Activated naive CD4-positive, alpha-beta T cell treated with anti-CD3 and anti-CD28 coated beads for 36 hours (primary cell): ENCODE measurements around the gene PAOX. TPM values are rescaled to one million over a fixed set of nuclear protein-coding genes. Genes with fewer than 3 reads are reported as not detected.

Experiments
- CTCF ChIA-PET: fragments of 350-600 bp; sonication (Branson Sonifier 250); formaldehyde crosslinking; loops from one replicate; lab custom pipeline; 2021; ENCODE audit warnings: antibody characterized with exemption; lab: Charles Lee
- DNase-seq: peaks from one replicate; pipeline ENCODE4 v3.0.0-alpha.2; 2020
- H3K27ac Mint-ChIP-seq: one replicate; pipeline ENCODE4 v1.8.0; 2021; ENCODE audit warnings: mild to moderate bottlenecking, mixed read lengths
- H3K27me3 Mint-ChIP-seq: one replicate; pipeline ENCODE4 v1.8.0; 2021; ENCODE audit warnings: low read depth, mixed read lengths
- H3K36me3 Mint-ChIP-seq: one replicate; pipeline ENCODE4 v1.8.0; 2021; ENCODE audit warnings: low read depth, mixed read lengths
- H3K4me1 Mint-ChIP-seq: one replicate; pipeline ENCODE4 v1.8.0; 2021; ENCODE audit warnings: low read depth, mixed read lengths
- H3K4me3 Mint-ChIP-seq: one replicate; pipeline ENCODE4 v1.8.0; 2021; ENCODE audit warnings: mild to moderate bottlenecking, moderate library complexity, mixed read lengths
- H3K9me3 Mint-ChIP-seq: one replicate; pipeline ENCODE4 v1.8.0; 2021; ENCODE audit warnings: mixed read lengths
- intact Hi-C: fragments of 100-400 bp; cut with micrococcal nuclease; formaldehyde crosslinking; loops from one replicate; pipeline ENCODE4 v1.15.1; 2023
- total RNA-seq, 2 experiments: library from RNA; stranded (reverse); gene quantifications; one replicate each; pipeline ENCODE4 v1.2.3, GENCODE V29; 2021

PAOX gene
- total RNA-seq, 2 experiments from 2014 or later, result 4.4 to 5.0 TPM

GRCh38 chr10:133351408-133352318 lies 27.4 kb upstream of the PAOX start:
- intact Hi-C loops, result no loop called here
- Mint-ChIP-seq H3K27me3 (peaks cover 4% of the 10 kb centered on the region), H3K4me1 (peaks cover 5% of the 10 kb centered on the region), H3K9me3 (no peaks in the 10 kb centered on the region), H3K36me3 (peaks cover 4% of the 10 kb centered on the region), H3K27ac (no peak overlapping the region), H3K4me3 (no peak overlapping the region)
- no peak for DNase-seq
- CTCF ChIA-PET, result no interaction called here

- peaks cover 5% of the 10 kb centered on the region for H3K4me1 Mint-ChIP-seq
- DNase-seq, result no peak
- no peak overlapping the region for H3K27ac Mint-ChIP-seq
- H3K9me3 Mint-ChIP-seq, result no peaks in the 10 kb centered on the region
- no peak overlapping the region for H3K4me3 Mint-ChIP-seq
- peaks cover 4% of the 10 kb centered on the region for H3K36me3 Mint-ChIP-seq
- peaks cover 4% of the 10 kb centered on the region for H3K27me3 Mint-ChIP-seq
- CTCF ChIA-PET, result interaction anchor here (1.5 to 2.0 kb wide), 2 partner anchors 10 to 24 kb away, joined by 5 to 13 read pairs; no protein-coding TSS in a partner anchor
- intact Hi-C loops, result no loop called here
These were observed 25.7 kb upstream of the PAOX start for GRCh38 chr10:133353202-133353959.

- Mint-ChIP-seq H3K27me3 (peaks cover 3% of the 10 kb centered on the region), H3K36me3 (peaks cover 4% of the 10 kb centered on the region), H3K4me3 (no peak overlapping the region), H3K4me1 (peaks cover 5% of the 10 kb centered on the region), H3K27ac (no peak overlapping the region), H3K9me3 (no peaks in the 10 kb centered on the region)
- CTCF ChIA-PET, result interaction anchor here (1.5 to 2.0 kb wide), 2 partner anchors 10 to 25 kb away, joined by 5 to 13 read pairs; no protein-coding TSS in a partner anchor
- intact Hi-C loops, result no loop called here
- DNase-seq, result no peak
These were observed 25.0 kb upstream of the PAOX start for GRCh38 chr10:133353988-133354605.

- H3K4me1 Mint-ChIP-seq, result peaks cover 3% of the 10 kb centered on the region
- intact Hi-C loops, result no loop called here
- peaks cover 4% of the 10 kb centered on the region for H3K36me3 Mint-ChIP-seq
- no peaks in the 10 kb centered on the region for H3K27me3 Mint-ChIP-seq
- no peaks in the 10 kb centered on the region for H3K9me3 Mint-ChIP-seq
- H3K4me3 Mint-ChIP-seq, result no peak overlapping the region
- no peak for DNase-seq
- CTCF ChIA-PET, result interaction anchor here (1.1 kb wide), 1 partner anchor 25 kb away, joined by 4 read pairs; no protein-coding TSS in a partner anchor
- H3K27ac Mint-ChIP-seq, result no peak overlapping the region
These were observed 24.3 kb upstream of the PAOX start for GRCh38 chr10:133354672-133355240.

- Mint-ChIP-seq H3K36me3 (peaks cover 4% of the 10 kb centered on the region), H3K27me3 (no peaks in the 10 kb centered on the region), H3K27ac (no peak overlapping the region), H3K4me1 (peaks cover 3% of the 10 kb centered on the region), H3K4me3 (no peak overlapping the region), H3K9me3 (no peaks in the 10 kb centered on the region)
- no peak for DNase-seq
- CTCF ChIA-PET, result interaction anchor here (1.1 kb wide), 1 partner anchor 26 kb away, joined by 4 read pairs; no protein-coding TSS in a partner anchor
- intact Hi-C loops, result no loop called here
These were observed 23.8 kb upstream of the PAOX start for GRCh38 chr10:133355266-133355665.

- peaks cover 3% of the 10 kb centered on the region for H3K4me1 Mint-ChIP-seq
- CTCF ChIA-PET, result interaction anchor here (0.8 to 1.1 kb wide), 2 partner anchors 26 kb away, joined by 3 to 4 read pairs; no protein-coding TSS in a partner anchor
- peaks cover 4% of the 10 kb centered on the region for H3K36me3 Mint-ChIP-seq
These were observed 23.1 kb upstream of the PAOX start for GRCh38 chr10:133355991-133356390.

GRCh38 chr10:133356549-133357284 lies 22.3 kb upstream of the PAOX start:
- H3K27ac Mint-ChIP-seq, result no peak overlapping the region

More at GRCh38 chr10:133355991-133356390, 23.1 kb upstream of the PAOX start:
- H3K4me3 Mint-ChIP-seq, result peak overlapping the region; percentile 55
- no peaks in the 10 kb centered on the region for H3K27me3 Mint-ChIP-seq
- no peak overlapping the region for H3K27ac Mint-ChIP-seq
- no peak for DNase-seq
- no peaks in the 10 kb centered on the region for H3K9me3 Mint-ChIP-seq
- intact Hi-C loops, result no loop called here

GRCh38 chr10:133357285-133358161 lies 21.5 kb upstream of the PAOX start, which contains the start of gene FUOM:
Gene FUOM, minus strand, starts transcription at chr10:133358019. Its CDS starts 12 bp downstream, at chr10:133358007.
- no peaks in the 10 kb centered on the region for H3K27me3 Mint-ChIP-seq
- DNase-seq, result peak; percentile 75
- H3K27ac Mint-ChIP-seq, result no peak within 1 kb of the TSS
- peak within 1 kb of the TSS; percentile 77 for H3K4me3 Mint-ChIP-seq
- peaks cover 3% of the 10 kb centered on the region for H3K4me1 Mint-ChIP-seq
- CTCF ChIA-PET, result no interaction called here
- H3K36me3 Mint-ChIP-seq, result peaks cover 4% of the 10 kb centered on the region
- intact Hi-C loops, result loop anchor here (1.0 kb wide), 5 partner anchors 16 to 95 kb away; partner anchors contain the start of genes ECHS1, MTG1 and PAOX
- no peaks in the 10 kb centered on the region for H3K9me3 Mint-ChIP-seq

More at GRCh38 chr10:133356549-133357284, 22.3 kb upstream of the PAOX start:
- CTCF ChIA-PET, result interaction anchor here (0.8 kb wide), 1 partner anchor 27 kb away, joined by 3 read pairs; no protein-coding TSS in a partner anchor
- Mint-ChIP-seq H3K36me3 (peaks cover 4% of the 10 kb centered on the region), H3K4me3 (peak overlapping the region; percentile 77), H3K27me3 (no peaks in the 10 kb centered on the region), H3K4me1 (peaks cover 3% of the 10 kb centered on the region), H3K9me3 (no peaks in the 10 kb centered on the region)
- no peak for DNase-seq
- intact Hi-C loops, result loop anchor here (1.0 kb wide), 4 partner anchors 17 to 38 kb away; partner anchors contain the start of genes ECHS1, MTG1 and PAOX

- H3K9me3 Mint-ChIP-seq, result no peaks in the 10 kb centered on the region
- intact Hi-C loops, result loop anchor here (1.0 kb wide), 1 partner anchor 96 kb away; no protein-coding TSS in a partner anchor
- peaks cover 3% of the 10 kb centered on the region for H3K4me1 Mint-ChIP-seq
- H3K27ac Mint-ChIP-seq, result no peak overlapping the region
- no peak overlapping the region for H3K4me3 Mint-ChIP-seq
- no peaks in the 10 kb centered on the region for H3K27me3 Mint-ChIP-seq
- peaks cover 7% of the 10 kb centered on the region for H3K36me3 Mint-ChIP-seq
- CTCF ChIA-PET, result no interaction called here
- DNase-seq, result no peak
These were observed 20.7 kb upstream of the PAOX start for GRCh38 chr10:133358162-133358924.

GRCh38 chr10:133358925-133359310 lies 20.1 kb upstream of the PAOX start:
- H3K36me3 Mint-ChIP-seq, result peaks cover 7% of the 10 kb centered on the region
- no peak overlapping the region for H3K4me3 Mint-ChIP-seq
- CTCF ChIA-PET, result no interaction called here
- no peaks in the 10 kb centered on the region for H3K9me3 Mint-ChIP-seq
- peaks cover 3% of the 10 kb centered on the region for H3K4me1 Mint-ChIP-seq
- H3K27ac Mint-ChIP-seq, result no peak overlapping the region
- no peak for DNase-seq
- intact Hi-C loops, result loop anchor here (1.0 kb wide), 1 partner anchor 97 kb away; no protein-coding TSS in a partner anchor
- no peaks in the 10 kb centered on the region for H3K27me3 Mint-ChIP-seq
